GM12878 (cell line): Measurements from ENCODE around the gene NT5E. TPM values are rescaled to one million over a fixed set of nuclear protein-coding genes. Genes with fewer than 3 reads are reported as not detected.

ENCODE experiments used
- ATAC-seq: fragments of 200-7000 bp; cut with Tn5 transposase; 3 replicates; pipeline ENCODE4 v1.9.1; 2020; ENCODE audit warnings: mild to moderate bottlenecking, moderate library complexity
- BruUV-seq: library from RNA; stranded (reverse); fragments of 400-500 nt; replicated peaks from 2 replicates; lab custom pipeline; 2021; lab: Mats Ljungman, UMichigan
- CTCF ChIA-PET: fragments of 300-600 bp; sonication (Branson Sonifier 250); formaldehyde crosslinking; extraction: SDS; loops from one replicate; lab custom pipeline; 2021; ENCODE audit warnings: inconsistent platforms; lab: Yijun Ruan, JAX
- POLR2A ChIA-PET: fragments of 350-600 bp; formaldehyde crosslinking; extraction: SDS; loops from one replicate; lab custom pipeline; 2021; ENCODE audit warnings: inconsistent platforms; lab: Charles Lee
- RAD21 ChIA-PET: fragments of 300-600 bp; sonication (Branson Sonifier 250); formaldehyde crosslinking; loops from one replicate; lab custom pipeline; 2023; ENCODE audit warnings: antibody characterized with exemption; ENCODE audit not compliant: unreplicated experiment; lab: Charles Lee
- SMC1A ChIA-PET: fragments of 300-600 bp; sonication (Branson Sonifier 250); formaldehyde crosslinking; loops from one replicate; lab custom pipeline; 2023; ENCODE audit not compliant: unreplicated experiment, uncharacterized antibody; lab: Charles Lee
- DNase-seq: peaks from one replicate; pipeline ENCODE4 v3.0.0-alpha.2; 2011; ENCODE audit warnings: low read depth, low spot score
- FAIRE-seq: peaks from 3 replicates; lab custom pipeline; 2011; peaks lifted over from hg19 to GRCh38; lab: Jason Lieb, UNC
- H2AFZ ChIP-seq: 2 replicates; pipeline ENCODE4 v1.6.0; 2011; ENCODE audit warnings: low read depth, low read length, control low read depth; ENCODE audit not compliant: control insufficient read depth
- H3K27ac ChIP-seq: 2 replicates; pipeline ENCODE4 v1.5.1; 2011; ENCODE audit warnings: control low read depth; ENCODE audit not compliant: control insufficient read depth, insufficient read depth
- H3K27me3 ChIP-seq, 2 experiments: replicated peaks in 1 of 2; 2 replicates each; pipeline versions ENCODE4 v1.6.0 to v1.6.1; 2011; ENCODE audit warnings: low read length in 1 of 2; ENCODE audit not compliant: control insufficient read depth in 2 of 2, insufficient read depth in 2 of 2
- H3K36me3 ChIP-seq, 2 experiments: 2 replicates each; pipeline ENCODE4 v1.5.1; 2011; ENCODE audit warnings: low read length in 1 of 2; ENCODE audit not compliant: control insufficient read depth in 2 of 2, insufficient read depth in 2 of 2
- H3K4me1 ChIP-seq: 2 replicates; pipeline ENCODE4 v1.6.1; 2011; ENCODE audit warnings: mild to moderate bottlenecking, low read length, moderate library complexity, mixed read lengths; ENCODE audit not compliant: control insufficient read depth, insufficient read depth
- H3K4me2 ChIP-seq: 2 replicates; pipeline ENCODE4 v1.6.0; 2011; ENCODE audit warnings: control low read depth; ENCODE audit not compliant: control insufficient read depth, insufficient read depth
- H3K4me3 ChIP-seq: fragments of 200-600 bp; sonication (generic); 2 replicates; pipeline ENCODE4 v1.5.1; 2016
- H3K79me2 ChIP-seq: 2 replicates; pipeline ENCODE4 v1.6.0; 2011; ENCODE audit warnings: low read length; ENCODE audit not compliant: control insufficient read depth, insufficient read depth
- H3K9ac ChIP-seq: 2 replicates; pipeline ENCODE4 v1.8.0; 2011; ENCODE audit warnings: low read length, control low read depth, mixed read lengths; ENCODE audit not compliant: control insufficient read depth, insufficient read depth
- H3K9me3 ChIP-seq: replicated peaks from 3 replicates; pipeline ENCODE4 v1.5.1; 2011; ENCODE audit warnings: mild to moderate bottlenecking, low read length; ENCODE audit not compliant: control insufficient read depth, insufficient read depth
- H4K20me1 ChIP-seq: 2 replicates; pipeline ENCODE4 v1.6.0; 2011; ENCODE audit not compliant: control insufficient read depth, insufficient read depth
- CBX5 ChIP-seq: sonication (generic); IDR thresholded peaks from 2 replicates; pipeline ENCODE4 v1.6.1; 2016; ENCODE audit warnings: low read depth, moderate library complexity, mild to moderate bottlenecking, inconsistent platforms
- CHD1 ChIP-seq: IDR thresholded peaks from 2 replicates; pipeline ENCODE4 v1.6.1; 2012; ENCODE audit warnings: low read depth, low read length, improper control_type of control experiment
- ETV6 ChIP-seq, 2 experiments: fragments of 450-650 bp in 1 of 2; IDR thresholded peaks in 1 of 2; conservative IDR thresholded peaks in 1 of 2; 2 replicates each; pipeline ENCODE4 v1.6.1; 2014; ENCODE audit warnings: antibody characterized with exemption in 1 of 2, borderline replicate concordance in 1 of 2, low read depth in 1 of 2, mild to moderate bottlenecking in 1 of 2, moderate library complexity in 1 of 2
- IRF4 ChIP-seq: IDR thresholded peaks from 2 replicates; pipeline ENCODE4 v1.6.1; 2011; ENCODE audit warnings: low read depth, low read length
- PML ChIP-seq: IDR thresholded peaks from 2 replicates; pipeline ENCODE4 v1.6.1; 2012; ENCODE audit warnings: low read length, inconsistent platforms
- RAD51 ChIP-seq: fragments of 450-650 bp; IDR thresholded peaks from 2 replicates; pipeline ENCODE4 v1.6.1; 2016; ENCODE audit warnings: moderate library complexity, mild to moderate bottlenecking, inconsistent platforms
- TARDBP ChIP-seq: IDR thresholded peaks from 2 replicates; pipeline ENCODE4 v1.6.1; 2016; ENCODE audit warnings: borderline replicate concordance
- TCF7 ChIP-seq: IDR thresholded peaks from 2 replicates; pipeline ENCODE4 v1.6.1; 2014; ENCODE audit warnings: antibody characterized with exemption, borderline replicate concordance
- ZBED1 ChIP-seq: IDR thresholded peaks from 2 replicates; pipeline ENCODE4 v1.6.1; 2016; ENCODE audit warnings: borderline replicate concordance
- WGBS: methylation state at CpG from one replicate; pipeline ENCODE4 v1.1.6; 2016; ENCODE audit warnings: low lambda C conversion rate; ENCODE audit not compliant: insufficient replicate concordance, insufficient coverage; ENCODE audit errors: missing lambda C conversion rate; 5-methylcytosine and 5-hydroxymethylcytosine counted together
- in situ Hi-C: fragments of 300-500 bp; cut with MboI; formaldehyde crosslinking; loops from 9 replicates; pipeline ENCODE4 v1.14.3; 2018; ENCODE audit warnings: mixed read lengths
- intact Hi-C: fragments of 100-400 bp; cut with micrococcal nuclease; formaldehyde crosslinking; loops from one replicate; pipeline ENCODE4 v1.14.2; 2022; ENCODE audit not compliant: unreplicated experiment
- polyA plus RNA-seq, 11 experiments: library from polyadenylated mRNA; depleted of rRNA in 4 of 11; unstranded in 6 of 11; stranded (reverse) in 5 of 11; fragments of >200 nt; fragmentation: Nextera tagmentation in 4 of 11; fragmentation: Illumina TruSeq in 1 of 11; extraction: Ambion mirVana in 4 of 11; extraction: Trizol in 1 of 11; gene quantifications; 1 replicate in 1 of 11; 2 replicates in 10 of 11; pipeline versions ENCODE4 v1.2.1 to v1.2.3, GENCODE V29; 2011 to 2016; ENCODE audit warnings: inconsistent platforms in 2 of 11, missing spikeins in 2 of 11, low read depth in 1 of 11
- total RNA-seq, 4 experiments: library from RNA; depleted of rRNA in 3 of 4; stranded (reverse); fragments of >200 nt in 3 of 4; fragmentation: Illumina TruSeq in 1 of 4; extraction: Trizol in 1 of 4; gene quantifications; 2 replicates each; pipeline versions ENCODE4 v1.2.1 to v1.2.3, GENCODE V29; 2013 to 2021
- TF ChIP-seq, protein P1 (sequence below): fragments of 150-350 bp; IDR thresholded peaks from 2 replicates; pipeline ENCODE4 v1.6.1; 2016; ENCODE audit warnings: low read depth, low read length
- TF ChIP-seq, protein P2 (sequence below): IDR thresholded peaks from 2 replicates; pipeline ENCODE4 v1.6.1; 2012; ENCODE audit warnings: low read length, inconsistent platforms

NT5E gene
- total and polyA plus RNA-seq, 10 of the 15 experiments (the other 5 are each of a cell fraction or from before 2014, with no cell fraction given), result 1.9 to 9.7 (median 7.3) TPM

DNA sequence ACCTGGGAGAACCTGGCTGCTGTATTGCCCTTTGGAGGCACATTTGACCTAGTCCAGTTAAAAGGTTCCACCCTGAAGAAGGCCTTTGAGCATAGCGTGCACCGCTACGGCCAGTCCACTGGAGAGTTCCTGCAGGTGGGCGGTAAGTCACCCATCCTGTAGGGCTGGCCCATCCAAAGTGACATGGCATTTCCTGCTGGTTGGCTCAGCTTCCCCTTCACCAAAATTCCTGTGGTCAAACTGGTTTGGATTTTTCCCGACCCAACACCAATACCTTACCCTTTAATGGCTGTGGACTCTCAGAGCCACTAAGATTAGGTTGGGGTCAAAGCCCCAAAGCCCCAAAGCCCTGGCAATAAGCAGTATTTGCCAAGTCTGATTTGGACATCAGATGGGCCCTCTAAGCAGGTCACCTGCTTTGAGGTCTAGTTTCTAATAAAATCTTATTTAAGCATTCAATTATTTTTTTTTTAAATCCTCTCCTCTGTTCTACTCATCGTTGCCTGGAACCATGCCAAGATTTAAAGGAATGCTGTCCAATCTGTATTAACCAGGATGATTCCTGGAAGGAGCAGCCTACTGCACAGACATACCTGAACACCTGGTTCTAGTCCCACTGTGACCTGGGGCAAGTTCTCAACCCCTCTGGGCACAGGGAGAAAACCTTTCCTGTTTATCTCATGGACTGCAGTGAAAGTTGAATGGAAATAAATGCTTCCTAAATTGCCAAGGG lies 40.8 kb downstream of the NT5E start:
- Histone ChIP-seq H2AFZ (no peak overlapping the region), H3K9me3 (no peaks in the 10 kb centered on the region; the same call in 2 of the 3 replicates), H3K4me1 (no peaks in the 10 kb centered on the region), H3K36me3 (no peaks in the 10 kb centered on the region), H3K27ac (no peak overlapping the region), H3K27me3 (no peaks in the 10 kb centered on the region), H4K20me1 (no peaks in the 10 kb centered on the region), H3K4me3 (no peak overlapping the region), H3K4me2 (no peak overlapping the region), H3K79me2 (no peaks in the 10 kb centered on the region), H3K9ac (no peak overlapping the region)
- ATAC-seq (no peak), FAIRE-seq (no peak), DNase-seq (no peak)
- TF ChIP-seq IRF4, result no peak
- no peak for TF ChIP-seq ZBED1
- TF ChIP-seq ETV6 (conservative IDR thresholded peaks at IDR 0.05 in 1 of 2, IDR thresholded peaks at IDR 0.05 in 1 of 2; ENCODE audit: borderline replicate concordance in 1 of 2, low read depth in 1 of 2), result no peak
- TF ChIP-seq TCF7, result no peak
- TF ChIP-seq, protein P1, sequence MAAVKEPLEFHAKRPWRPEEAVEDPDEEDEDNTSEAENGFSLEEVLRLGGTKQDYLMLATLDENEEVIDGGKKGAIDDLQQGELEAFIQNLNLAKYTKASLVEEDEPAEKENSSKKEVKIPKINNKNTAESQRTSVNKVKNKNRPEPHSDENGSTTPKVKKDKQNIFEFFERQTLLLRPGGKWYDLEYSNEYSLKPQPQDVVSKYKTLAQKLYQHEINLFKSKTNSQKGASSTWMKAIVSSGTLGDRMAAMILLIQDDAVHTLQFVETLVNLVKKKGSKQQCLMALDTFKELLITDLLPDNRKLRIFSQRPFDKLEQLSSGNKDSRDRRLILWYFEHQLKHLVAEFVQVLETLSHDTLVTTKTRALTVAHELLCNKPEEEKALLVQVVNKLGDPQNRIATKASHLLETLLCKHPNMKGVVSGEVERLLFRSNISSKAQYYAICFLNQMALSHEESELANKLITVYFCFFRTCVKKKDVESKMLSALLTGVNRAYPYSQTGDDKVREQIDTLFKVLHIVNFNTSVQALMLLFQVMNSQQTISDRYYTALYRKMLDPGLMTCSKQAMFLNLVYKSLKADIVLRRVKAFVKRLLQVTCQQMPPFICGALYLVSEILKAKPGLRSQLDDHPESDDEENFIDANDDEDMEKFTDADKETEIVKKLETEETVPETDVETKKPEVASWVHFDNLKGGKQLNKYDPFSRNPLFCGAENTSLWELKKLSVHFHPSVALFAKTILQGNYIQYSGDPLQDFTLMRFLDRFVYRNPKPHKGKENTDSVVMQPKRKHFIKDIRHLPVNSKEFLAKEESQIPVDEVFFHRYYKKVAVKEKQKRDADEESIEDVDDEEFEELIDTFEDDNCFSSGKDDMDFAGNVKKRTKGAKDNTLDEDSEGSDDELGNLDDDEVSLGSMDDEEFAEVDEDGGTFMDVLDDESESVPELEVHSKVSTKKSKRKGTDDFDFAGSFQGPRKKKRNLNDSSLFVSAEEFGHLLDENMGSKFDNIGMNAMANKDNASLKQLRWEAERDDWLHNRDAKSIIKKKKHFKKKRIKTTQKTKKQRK, result no peak
- TF ChIP-seq, protein P2, sequence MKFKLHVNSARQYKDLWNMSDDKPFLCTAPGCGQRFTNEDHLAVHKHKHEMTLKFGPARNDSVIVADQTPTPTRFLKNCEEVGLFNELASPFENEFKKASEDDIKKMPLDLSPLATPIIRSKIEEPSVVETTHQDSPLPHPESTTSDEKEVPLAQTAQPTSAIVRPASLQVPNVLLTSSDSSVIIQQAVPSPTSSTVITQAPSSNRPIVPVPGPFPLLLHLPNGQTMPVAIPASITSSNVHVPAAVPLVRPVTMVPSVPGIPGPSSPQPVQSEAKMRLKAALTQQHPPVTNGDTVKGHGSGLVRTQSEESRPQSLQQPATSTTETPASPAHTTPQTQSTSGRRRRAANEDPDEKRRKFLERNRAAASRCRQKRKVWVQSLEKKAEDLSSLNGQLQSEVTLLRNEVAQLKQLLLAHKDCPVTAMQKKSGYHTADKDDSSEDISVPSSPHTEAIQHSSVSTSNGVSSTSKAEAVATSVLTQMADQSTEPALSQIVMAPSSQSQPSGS, result no peak
- TF ChIP-seq CBX5, result no peak
- no peak for TF ChIP-seq CHD1
- no peak for TF ChIP-seq TARDBP
- no peak for TF ChIP-seq RAD51
- TF ChIP-seq PML, result no peak
- CTCF ChIA-PET, result interaction anchor here (0.9 to 9.2 kb wide), 5 partner anchors 8 to 167 kb away, joined by 3 to 73 read pairs (median 3); no protein-coding TSS in a partner anchor
- BruUV-seq, result no TSS peak
- intact Hi-C loops (no loop called here), in situ Hi-C loops (no loop called here)
- RAD21 ChIA-PET, result no interaction called here
- WGBS, result 95% methylated on average over 6 of the region's 6 CpGs
- POLR2A ChIA-PET, result no interaction called here
- SMC1A ChIA-PET, result interaction anchor here (1.3 to 1.4 kb wide), 2 partner anchors 42 to 48 kb away, joined by 3 read pairs; no protein-coding TSS in a partner anchor
